HepG2 (cell line): ENCODE results near the gene TSPYL4. TPM values are rescaled to one million over a fixed set of nuclear protein-coding genes. Genes with fewer than 3 reads are reported as not detected.

ENCODE experiments used
- CC2D1A ChIP-seq: sonication (generic); formaldehyde crosslinking; IDR thresholded peaks from 2 replicates; pipeline ENCODE4 v1.8.1; 2023; ENCODE audit warnings: mild to moderate bottlenecking, missing genetic modification reagents
- NCOA1 ChIP-seq: sonication (generic); formaldehyde crosslinking; IDR thresholded peaks from 2 replicates; pipeline ENCODE4 v1.9.0; 2021; ENCODE audit warnings: missing genetic modification reagents
- RBM39 ChIP-seq: fragments of 200-400 bp; formaldehyde crosslinking; IDR thresholded peaks from one replicate; pipeline ENCODE4 v1.6.1; 2018; ENCODE audit warnings: antibody characterized with exemption, mild to moderate bottlenecking, low read depth, low read length; ENCODE audit not compliant: poor library complexity, severe bottlenecking
- RCOR2 ChIP-seq: IDR thresholded peaks from 2 replicates; pipeline ENCODE4 v1.6.1; 2016; ENCODE audit warnings: missing biosample characterization, missing genetic modification reagents
- RORA ChIP-seq: sonication (generic); formaldehyde crosslinking; IDR thresholded peaks from 2 replicates; pipeline ENCODE4 v1.5.0; 2020; ENCODE audit warnings: mild to moderate bottlenecking, missing genetic modification reagents, moderate library complexity
- TBL1XR1 ChIP-seq: fragments of 150-350 bp; IDR thresholded peaks from 2 replicates; pipeline ENCODE4 v1.6.1; 2014; ENCODE audit warnings: borderline replicate concordance, low read length; ENCODE audit not compliant: partially characterized antibody
- TCF12 ChIP-seq, 2 experiments: fragments of 450-650 bp in 1 of 2; sonication (generic) in 1 of 2; formaldehyde crosslinking in 1 of 2; IDR thresholded peaks; 2 replicates each; pipeline versions ENCODE4 v1.6.1 to v1.8.0; 2017 to 2022; ENCODE audit warnings: antibody characterized with exemption in 1 of 2, mild to moderate bottlenecking in 1 of 2, missing genetic modification reagents in 1 of 2, moderate library complexity in 1 of 2
- ZNF205 ChIP-seq: IDR thresholded peaks from 2 replicates; pipeline ENCODE4 v1.6.1; 2018; ENCODE audit warnings: missing biosample characterization, missing genetic modification reagents
- ZNF660 ChIP-seq: sonication (generic); formaldehyde crosslinking; IDR thresholded peaks from 2 replicates; pipeline ENCODE4 v1.5.1; 2020; ENCODE audit warnings: mild to moderate bottlenecking, low read depth, missing genetic modification reagents, borderline replicate concordance
- ZNF7 ChIP-seq: IDR thresholded peaks from 2 replicates; pipeline ENCODE4 v1.6.1; 2016; ENCODE audit warnings: missing biosample characterization, missing genetic modification reagents
- polyA plus RNA-seq, 8 experiments: library from polyadenylated mRNA; depleted of rRNA in 3 of 8; stranded (reverse) in 7 of 8; unstranded in 1 of 8; fragments of >200 nt; fragmentation: Illumina TruSeq in 4 of 8; extraction: Trizol in 4 of 8; gene quantifications; 2 replicates each; pipeline versions ENCODE4 v1.2.1 to v1.2.3, GENCODE V29; 2011 to 2016; ENCODE audit warnings: low read depth in 4 of 8, missing spikeins in 1 of 8, mixed read lengths in 1 of 8; ENCODE audit not compliant: insufficient read depth in 1 of 8
- total RNA-seq, 5 experiments: library from RNA; depleted of rRNA; stranded (reverse); fragments of >200 nt; fragmentation: Illumina TruSeq; extraction: Trizol; gene quantifications; 2 replicates each; pipeline ENCODE4 v1.2.3, GENCODE V29; 2016; ENCODE audit warnings: low read depth in 1 of 5
- TF ChIP-seq, protein P1 (sequence below): sonication (generic); formaldehyde crosslinking; IDR thresholded peaks from one replicate; pipeline ENCODE4 v1.5.1; 2020; ENCODE audit warnings: mild to moderate bottlenecking, missing genetic modification reagents; ENCODE audit errors: not compliant biosample characterization
- TF ChIP-seq, protein P2 (sequence below): IDR thresholded peaks from 2 replicates; pipeline ENCODE4 v1.6.1; 2018; ENCODE audit warnings: missing genetic modification reagents
- TF ChIP-seq, protein P3 (sequence below): sonication (generic); formaldehyde crosslinking; IDR thresholded peaks from 2 replicates; pipeline ENCODE4 v1.5.1; 2020; ENCODE audit warnings: missing genetic modification reagents, mild to moderate bottlenecking, borderline replicate concordance
- TF ChIP-seq, protein P4 (sequence below): sonication (generic); formaldehyde crosslinking; IDR thresholded peaks from 2 replicates; pipeline ENCODE4 v1.8.0; 2022; ENCODE audit warnings: mild to moderate bottlenecking, missing genetic modification reagents, moderate library complexity

The TSPYL4 gene
- total and polyA plus RNA-seq, 2 of the 13 experiments (the other 11 are each of a cell fraction or from before 2014, with no cell fraction given), result 18.0 to 19.7 TPM

DNA sequence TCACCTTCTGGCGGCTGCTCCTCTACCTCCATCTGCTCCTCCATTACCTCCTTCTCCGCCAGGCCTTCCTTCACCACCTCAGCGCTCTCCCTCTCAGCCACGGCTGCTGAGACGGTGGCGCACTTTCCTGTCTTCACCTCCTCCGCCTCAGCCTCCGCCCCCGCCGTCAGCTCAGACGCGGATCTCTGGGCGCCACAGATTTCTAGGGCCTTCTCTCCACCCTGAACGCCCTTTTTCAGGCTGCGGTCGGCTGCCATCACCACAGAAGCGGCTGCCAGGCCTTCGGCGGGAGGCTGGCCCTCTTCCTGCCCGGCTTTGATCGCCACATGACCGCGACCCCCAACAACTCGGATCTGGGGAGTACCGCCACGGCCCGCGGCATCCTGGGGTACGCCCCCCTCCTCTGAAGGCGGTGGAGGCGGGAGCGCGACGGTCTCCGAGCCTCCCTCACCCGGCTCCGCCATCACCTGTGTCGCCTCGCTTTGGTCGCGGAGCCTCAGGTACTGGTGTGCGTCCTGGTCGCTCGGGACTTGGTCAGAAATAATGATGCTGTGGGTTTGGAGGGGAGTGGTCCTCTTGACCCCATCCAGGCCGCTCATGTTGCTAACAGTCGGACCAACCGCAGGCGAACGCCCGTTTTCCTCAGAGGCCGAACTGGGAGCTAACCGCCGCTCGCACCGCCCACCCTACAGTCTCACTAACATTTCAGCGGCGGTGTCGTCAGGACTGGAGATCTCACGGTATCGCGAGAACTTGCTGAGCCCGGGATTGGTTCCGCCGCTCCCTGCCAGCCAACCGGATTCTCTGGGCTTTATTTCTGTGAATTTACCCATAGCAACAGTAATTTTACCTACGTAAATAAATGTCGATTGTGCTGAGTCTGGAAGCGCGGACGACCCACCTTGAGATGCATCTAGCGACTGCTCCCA lies 25.6 kb upstream of the TSPYL4 start, which contains the start of gene TSPYL1 (continued):
- TF ChIP-seq, protein P1, sequence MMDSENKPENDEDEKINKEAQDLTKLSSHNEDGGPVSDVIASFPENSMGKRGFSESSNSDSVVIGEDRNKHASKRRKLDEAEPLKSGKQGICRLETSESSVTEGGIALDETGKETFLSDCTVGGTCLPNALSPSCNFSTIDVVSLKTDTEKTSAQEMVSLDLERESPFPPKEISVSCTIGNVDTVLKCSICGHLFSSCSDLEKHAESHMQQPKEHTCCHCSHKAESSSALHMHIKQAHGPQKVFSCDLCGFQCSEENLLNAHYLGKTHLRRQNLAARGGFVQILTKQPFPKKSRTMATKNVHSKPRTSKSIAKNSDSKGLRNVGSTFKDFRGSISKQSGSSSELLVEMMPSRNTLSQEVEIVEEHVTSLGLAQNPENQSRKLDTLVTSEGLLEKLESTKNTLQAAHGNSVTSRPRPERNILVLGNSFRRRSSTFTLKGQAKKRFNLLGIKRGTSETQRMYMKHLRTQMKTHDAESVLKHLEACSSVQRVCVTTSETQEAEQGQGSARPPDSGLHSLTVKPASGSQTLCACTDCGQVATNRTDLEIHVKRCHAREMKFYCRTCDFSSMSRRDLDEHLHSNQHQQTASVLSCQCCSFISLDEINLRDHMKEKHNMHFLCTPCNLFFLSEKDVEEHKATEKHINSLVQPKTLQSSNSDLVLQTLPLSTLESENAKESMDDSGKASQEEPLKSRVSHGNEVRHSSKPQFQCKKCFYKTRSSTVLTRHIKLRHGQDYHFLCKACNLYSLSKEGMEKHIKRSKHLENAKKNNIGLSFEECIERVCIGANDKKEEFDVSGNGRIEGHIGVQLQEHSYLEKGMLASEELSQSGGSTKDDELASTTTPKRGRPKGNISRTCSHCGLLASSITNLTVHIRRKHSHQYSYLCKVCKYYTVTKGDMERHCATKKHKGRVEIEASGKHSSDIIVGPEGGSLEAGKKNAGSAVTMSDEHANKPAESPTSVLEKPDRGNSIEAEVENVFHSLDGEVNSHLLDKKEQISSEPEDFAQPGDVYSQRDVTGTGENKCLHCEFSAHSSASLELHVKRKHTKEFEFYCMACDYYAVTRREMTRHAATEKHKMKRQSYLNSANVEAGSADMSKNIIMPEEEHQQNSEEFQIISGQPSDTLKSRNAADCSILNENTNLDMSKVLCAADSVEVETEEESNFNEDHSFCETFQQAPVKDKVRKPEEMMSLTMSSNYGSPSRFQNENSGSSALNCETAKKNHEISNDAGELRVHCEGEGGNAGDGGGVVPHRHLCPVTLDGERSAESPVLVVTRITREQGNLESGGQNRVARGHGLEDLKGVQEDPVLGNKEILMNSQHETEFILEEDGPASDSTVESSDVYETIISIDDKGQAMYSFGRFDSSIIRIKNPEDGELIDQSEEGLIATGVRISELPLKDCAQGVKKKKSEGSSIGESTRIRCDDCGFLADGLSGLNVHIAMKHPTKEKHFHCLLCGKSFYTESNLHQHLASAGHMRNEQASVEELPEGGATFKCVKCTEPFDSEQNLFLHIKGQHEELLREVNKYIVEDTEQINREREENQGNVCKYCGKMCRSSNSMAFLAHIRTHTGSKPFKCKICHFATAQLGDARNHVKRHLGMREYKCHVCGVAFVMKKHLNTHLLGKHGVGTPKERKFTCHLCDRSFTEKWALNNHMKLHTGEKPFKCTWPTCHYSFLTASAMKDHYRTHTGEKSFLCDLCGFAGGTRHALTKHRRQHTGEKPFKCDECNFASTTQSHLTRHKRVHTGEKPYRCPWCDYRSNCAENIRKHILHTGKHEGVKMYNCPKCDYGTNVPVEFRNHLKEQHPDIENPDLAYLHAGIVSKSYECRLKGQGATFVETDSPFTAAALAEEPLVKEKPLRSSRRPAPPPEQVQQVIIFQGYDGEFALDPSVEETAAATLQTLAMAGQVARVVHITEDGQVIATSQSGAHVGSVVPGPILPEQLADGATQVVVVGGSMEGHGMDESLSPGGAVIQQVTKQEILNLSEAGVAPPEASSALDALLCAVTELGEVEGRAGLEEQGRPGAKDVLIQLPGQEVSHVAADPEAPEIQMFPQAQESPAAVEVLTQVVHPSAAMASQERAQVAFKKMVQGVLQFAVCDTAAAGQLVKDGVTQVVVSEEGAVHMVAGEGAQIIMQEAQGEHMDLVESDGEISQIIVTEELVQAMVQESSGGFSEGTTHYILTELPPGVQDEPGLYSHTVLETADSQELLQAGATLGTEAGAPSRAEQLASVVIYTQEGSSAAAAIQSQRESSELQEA (CRISPR knock-in tag), result peak; percentile 85
- TF ChIP-seq, protein P2, sequence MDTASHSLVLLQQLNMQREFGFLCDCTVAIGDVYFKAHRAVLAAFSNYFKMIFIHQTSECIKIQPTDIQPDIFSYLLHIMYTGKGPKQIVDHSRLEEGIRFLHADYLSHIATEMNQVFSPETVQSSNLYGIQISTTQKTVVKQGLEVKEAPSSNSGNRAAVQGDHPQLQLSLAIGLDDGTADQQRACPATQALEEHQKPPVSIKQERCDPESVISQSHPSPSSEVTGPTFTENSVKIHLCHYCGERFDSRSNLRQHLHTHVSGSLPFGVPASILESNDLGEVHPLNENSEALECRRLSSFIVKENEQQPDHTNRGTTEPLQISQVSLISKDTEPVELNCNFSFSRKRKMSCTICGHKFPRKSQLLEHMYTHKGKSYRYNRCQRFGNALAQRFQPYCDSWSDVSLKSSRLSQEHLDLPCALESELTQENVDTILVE (CRISPR knock-in tag), result peak; percentile 73; the same call in 1 of the 2 replicates
- TF ChIP-seq CC2D1A (CRISPR knock-in tag) (no peak), RORA (no peak), NCOA1 (peak; percentile 81), RBM39 (peak; percentile 88), TCF12 (IDR thresholded peaks at IDR 0.05) (no peak), TCF12 (CRISPR knock-in tag; IDR thresholded peaks at IDR 0.05) (no peak; the same call in 1 of the 2 replicates), ZNF660 (CRISPR knock-in tag) (no peak), ZNF7 (CRISPR knock-in tag) (no peak), TBL1XR1 (peak; percentile 70), RCOR2 (CRISPR knock-in tag) (no peak), ZNF205 (CRISPR knock-in tag) (no peak; the same call in none of the 2 replicates)
- TF ChIP-seq, protein P3, sequence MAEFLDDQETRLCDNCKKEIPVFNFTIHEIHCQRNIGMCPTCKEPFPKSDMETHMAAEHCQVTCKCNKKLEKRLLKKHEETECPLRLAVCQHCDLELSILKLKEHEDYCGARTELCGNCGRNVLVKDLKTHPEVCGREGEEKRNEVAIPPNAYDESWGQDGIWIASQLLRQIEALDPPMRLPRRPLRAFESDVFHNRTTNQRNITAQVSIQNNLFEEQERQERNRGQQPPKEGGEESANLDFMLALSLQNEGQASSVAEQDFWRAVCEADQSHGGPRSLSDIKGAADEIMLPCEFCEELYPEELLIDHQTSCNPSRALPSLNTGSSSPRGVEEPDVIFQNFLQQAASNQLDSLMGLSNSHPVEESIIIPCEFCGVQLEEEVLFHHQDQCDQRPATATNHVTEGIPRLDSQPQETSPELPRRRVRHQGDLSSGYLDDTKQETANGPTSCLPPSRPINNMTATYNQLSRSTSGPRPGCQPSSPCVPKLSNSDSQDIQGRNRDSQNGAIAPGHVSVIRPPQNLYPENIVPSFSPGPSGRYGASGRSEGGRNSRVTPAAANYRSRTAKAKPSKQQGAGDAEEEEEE (CRISPR knock-in tag), result peak; percentile 35; the same call in 1 of the 2 replicates
- TF ChIP-seq, protein P4, sequence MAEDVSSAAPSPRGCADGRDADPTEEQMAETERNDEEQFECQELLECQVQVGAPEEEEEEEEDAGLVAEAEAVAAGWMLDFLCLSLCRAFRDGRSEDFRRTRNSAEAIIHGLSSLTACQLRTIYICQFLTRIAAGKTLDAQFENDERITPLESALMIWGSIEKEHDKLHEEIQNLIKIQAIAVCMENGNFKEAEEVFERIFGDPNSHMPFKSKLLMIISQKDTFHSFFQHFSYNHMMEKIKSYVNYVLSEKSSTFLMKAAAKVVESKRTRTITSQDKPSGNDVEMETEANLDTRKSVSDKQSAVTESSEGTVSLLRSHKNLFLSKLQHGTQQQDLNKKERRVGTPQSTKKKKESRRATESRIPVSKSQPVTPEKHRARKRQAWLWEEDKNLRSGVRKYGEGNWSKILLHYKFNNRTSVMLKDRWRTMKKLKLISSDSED, result no peak
